SJCRH30 (cell line): Measurements from ENCODE around the gene CHST3. TPM values are rescaled to one million over a fixed set of nuclear protein-coding genes. Genes with fewer than 3 reads are reported as not detected.
A peak's percentile ranks its signal among the peaks of the same experiment; 100 is the strongest.
"Not testable (repeated sequence)": the region's sequence is repeated elsewhere in the genome, so short reads cannot be mapped to it uniquely, and the experiment has no call there.

Experiments used
- DNase-seq, 2 experiments: peaks; one replicate each; pipeline ENCODE4 v3.0.0-alpha.2; 2015 to 2020
- H3K27ac ChIP-seq: fragments of 250-450 bp; sonication (Bioruptor Pico); 2 replicates; pipeline ENCODE4 v1.5.1; 2020; ENCODE audit warnings: mild to moderate bottlenecking, moderate library complexity
- H3K27me3 ChIP-seq: fragments of 250-450 bp; sonication (Bioruptor Pico); 2 replicates; pipeline ENCODE4 v1.5.1; 2020; ENCODE audit warnings: mild to moderate bottlenecking, moderate library complexity
- H3K36me3 ChIP-seq: fragments of 250-450 bp; sonication (Bioruptor Pico); 2 replicates; pipeline ENCODE4 v1.5.1; 2020; ENCODE audit warnings: mild to moderate bottlenecking, moderate library complexity
- H3K4me1 ChIP-seq: fragments of 250-450 bp; sonication (Bioruptor Pico); 2 replicates; pipeline ENCODE4 v1.5.1; 2020; ENCODE audit warnings: mild to moderate bottlenecking, moderate library complexity
- H3K4me3 ChIP-seq: fragments of 250-450 bp; sonication (Bioruptor Pico); 2 replicates; pipeline ENCODE4 v1.5.1; 2020; ENCODE audit warnings: mild to moderate bottlenecking, moderate library complexity
- H3K9me3 ChIP-seq: fragments of 250-450 bp; sonication (Bioruptor Pico); replicated peaks from 2 replicates; pipeline ENCODE4 v1.5.1; 2020; ENCODE audit warnings: mild to moderate bottlenecking, moderate library complexity
- total RNA-seq: library from RNA; depleted of rRNA; stranded (reverse); fragments of >200 nt; shearing (Covaris generic); gene quantifications from 2 replicates; pipeline ENCODE4 v1.2.3, GENCODE V29; 2014; rRNA removed

Gene CHST3, protein sequence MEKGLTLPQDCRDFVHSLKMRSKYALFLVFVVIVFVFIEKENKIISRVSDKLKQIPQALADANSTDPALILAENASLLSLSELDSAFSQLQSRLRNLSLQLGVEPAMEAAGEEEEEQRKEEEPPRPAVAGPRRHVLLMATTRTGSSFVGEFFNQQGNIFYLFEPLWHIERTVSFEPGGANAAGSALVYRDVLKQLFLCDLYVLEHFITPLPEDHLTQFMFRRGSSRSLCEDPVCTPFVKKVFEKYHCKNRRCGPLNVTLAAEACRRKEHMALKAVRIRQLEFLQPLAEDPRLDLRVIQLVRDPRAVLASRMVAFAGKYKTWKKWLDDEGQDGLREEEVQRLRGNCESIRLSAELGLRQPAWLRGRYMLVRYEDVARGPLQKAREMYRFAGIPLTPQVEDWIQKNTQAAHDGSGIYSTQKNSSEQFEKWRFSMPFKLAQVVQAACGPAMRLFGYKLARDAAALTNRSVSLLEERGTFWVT
- 10.1 and 10.4 TPM in 2 replicates for total RNA-seq

DNA sequence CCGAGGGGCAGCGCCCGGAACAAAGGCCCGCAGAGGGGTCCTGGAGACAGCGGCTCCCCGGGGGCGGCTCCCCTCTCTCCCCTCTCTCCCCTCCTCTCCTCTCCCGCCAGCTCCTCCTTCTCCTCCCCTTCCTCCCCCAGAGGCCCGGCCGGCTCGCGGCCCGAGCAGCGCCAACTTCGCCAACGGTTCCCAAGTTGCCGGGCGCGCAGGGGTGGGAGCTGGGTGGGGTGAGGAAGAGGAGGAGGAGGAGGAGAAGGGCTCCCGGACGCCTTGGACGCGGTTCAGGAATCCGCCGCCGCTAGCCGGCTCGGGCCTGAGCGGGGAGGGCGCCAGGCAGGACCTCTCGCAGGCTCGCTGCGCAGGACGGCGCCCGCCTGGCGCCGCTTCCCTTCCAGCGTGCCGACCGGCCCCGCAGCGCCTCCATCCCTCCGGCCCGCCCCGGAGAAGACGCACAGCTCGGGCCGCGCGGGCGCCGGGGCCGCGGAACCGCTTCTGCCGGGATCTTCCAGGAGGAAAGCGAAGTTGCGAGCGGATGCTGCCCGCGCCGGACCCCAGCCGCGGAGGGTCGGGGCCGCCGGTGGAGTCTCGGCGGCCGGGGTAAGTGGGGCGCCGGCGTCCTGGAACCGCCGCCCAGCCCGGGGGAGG, at the start of gene CHST3:
CHST3 (plus strand) TSS at position 298 of the 645 bp plus-strand sequence. CDS start 41,448 bp downstream, outside the sequence.
- no peaks in the 10 kb centered on the region for H3K36me3 ChIP-seq
- H3K4me3 ChIP-seq, result peak within 1 kb of the TSS; percentile 74
- DNase-seq, result peak; percentile 41 to 62
- H3K9me3 ChIP-seq, result no peaks in the 10 kb centered on the region
- peaks cover 5% of the 10 kb centered on the region; the same call in 1 of the 2 replicates for H3K4me1 ChIP-seq
- peak within 1 kb of the TSS; percentile 31; the same call in 1 of the 2 replicates for H3K27ac ChIP-seq
- H3K27me3 ChIP-seq, result no peaks in the 10 kb centered on the region

DNA sequence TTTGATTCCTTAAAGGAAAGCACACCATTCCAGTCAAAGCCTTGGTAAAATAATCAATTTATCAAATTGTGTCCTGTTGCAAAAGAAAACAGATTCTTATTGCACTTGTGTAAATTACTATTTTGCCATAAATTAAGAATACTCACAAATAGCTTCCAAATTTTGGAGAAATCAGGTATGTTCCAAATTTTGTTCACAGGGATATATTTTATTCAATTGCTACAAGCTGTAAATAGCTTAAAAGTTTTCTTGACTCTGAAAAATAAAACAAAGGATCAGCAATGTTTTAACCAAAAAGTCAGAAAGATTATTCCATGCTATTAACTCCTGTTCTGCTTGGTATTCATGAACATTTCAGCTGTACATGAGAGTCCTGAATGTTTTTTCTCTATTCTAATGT, 47.4 kb upstream of the CHST3 start:
- no peaks in the 10 kb centered on the region for H3K4me1 ChIP-seq
- no peak overlapping the region for H3K4me3 ChIP-seq

DNA sequence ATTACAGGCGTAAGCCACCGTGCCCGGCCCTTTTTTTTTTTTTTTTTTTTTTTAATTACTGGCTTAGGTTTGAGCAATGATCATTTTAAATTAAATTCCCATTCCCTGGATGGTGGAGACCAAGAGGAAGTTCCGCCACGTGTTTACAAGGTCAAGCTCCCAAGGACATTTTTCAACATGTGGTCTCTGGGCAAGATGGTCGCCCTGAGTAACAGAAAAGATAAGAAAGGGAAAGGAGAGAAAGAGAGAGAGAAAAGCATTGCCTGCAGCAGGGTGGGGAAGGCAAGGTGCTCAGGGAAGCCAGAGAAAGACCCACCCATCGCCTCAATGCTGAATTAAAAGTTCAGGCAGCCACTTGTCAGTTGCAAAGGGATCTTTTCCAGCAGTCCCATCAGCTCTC, 45.2 kb upstream of the CHST3 start:
- DNase-seq, result no peak
- H3K9me3 ChIP-seq, result no peaks in the 10 kb centered on the region
- H3K27me3 ChIP-seq, result no peaks in the 10 kb centered on the region
- H3K27ac ChIP-seq, result no peak overlapping the region
- H3K4me1 ChIP-seq, result no peaks in the 10 kb centered on the region
- no peak overlapping the region for H3K4me3 ChIP-seq
- H3K36me3 ChIP-seq, result no peaks in the 10 kb centered on the region

More for the DNA sequence above, 47.4 kb upstream of the CHST3 start:
- Histone ChIP-seq H3K27me3 (no peaks in the 10 kb centered on the region), H3K27ac (no peak overlapping the region), H3K9me3 (no peaks in the 10 kb centered on the region), H3K36me3 (no peaks in the 10 kb centered on the region)
- DNase-seq, result no peak

DNA sequence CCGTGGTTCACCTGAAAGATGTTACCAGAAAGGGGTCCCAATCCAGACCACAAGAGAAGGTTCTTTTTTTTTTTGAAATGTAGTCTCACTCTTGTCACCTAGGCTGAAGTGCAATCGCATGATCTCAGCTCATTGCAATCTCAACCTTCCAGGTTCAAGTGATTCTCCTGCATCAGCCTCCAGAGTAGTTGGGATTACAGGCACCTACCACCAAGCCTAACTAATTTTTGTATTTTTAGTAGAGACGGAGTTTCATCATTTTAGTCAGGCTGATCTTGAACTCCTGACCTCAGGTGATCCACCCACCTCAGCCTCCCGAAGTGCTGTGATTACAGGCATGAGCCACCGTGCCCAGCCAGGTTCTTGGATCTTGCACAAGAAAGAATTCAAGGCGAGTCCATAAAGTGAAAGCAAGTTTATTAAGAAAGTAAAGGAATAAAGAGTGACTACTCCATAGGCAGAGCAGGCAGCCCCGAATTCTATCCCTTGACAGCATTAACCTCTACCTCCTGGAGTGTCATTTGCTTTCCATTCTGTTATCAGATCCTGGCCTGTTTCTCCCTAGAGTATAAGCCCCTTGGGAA, 44.1 kb upstream of the CHST3 start:
- not testable (repeated sequence) for H3K36me3 ChIP-seq, H3K4me1 ChIP-seq, DNase-seq, H3K27me3 ChIP-seq, H3K9me3 ChIP-seq, H3K27ac ChIP-seq, H3K4me3 ChIP-seq

DNA sequence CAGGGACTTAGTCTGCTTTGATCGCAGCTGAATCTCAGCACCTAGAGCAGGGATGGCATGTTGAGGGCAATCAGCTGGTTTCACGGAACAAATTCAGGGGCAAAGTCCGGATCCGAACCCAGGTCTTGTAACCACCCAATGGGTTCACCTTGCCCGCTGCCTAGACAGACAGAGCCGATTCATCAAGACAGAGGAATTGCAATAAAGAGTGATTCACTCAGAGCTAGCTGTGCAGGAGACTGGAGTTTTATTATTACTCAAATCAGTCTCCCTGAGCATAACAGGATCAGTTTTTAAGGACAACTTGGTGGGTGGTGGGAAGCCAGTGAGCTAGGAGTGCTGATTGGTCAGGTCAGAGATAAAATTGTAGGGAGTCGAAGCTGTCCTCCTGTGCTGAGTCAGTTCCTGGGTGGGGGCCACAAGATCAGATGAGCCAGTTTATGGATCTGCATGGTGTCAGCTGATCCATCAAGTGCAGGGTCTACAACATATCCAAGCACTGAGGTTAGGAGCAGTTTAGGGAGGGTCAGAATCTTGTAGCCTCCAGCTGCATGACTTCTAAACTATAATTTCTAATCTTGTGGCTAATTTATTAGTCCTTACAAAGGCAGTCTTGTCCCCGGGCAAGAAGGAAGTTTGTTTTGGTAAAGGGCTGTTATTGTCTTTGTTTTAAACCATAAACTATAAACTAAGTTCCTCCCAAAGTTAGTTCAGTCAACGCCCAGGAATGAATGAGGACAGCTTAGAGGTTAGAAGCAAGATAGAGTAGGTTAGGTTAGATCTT, 43.5 kb upstream of the CHST3 start:
- H3K36me3 ChIP-seq, result no peaks in the 10 kb centered on the region
- H3K4me1 ChIP-seq, result no peaks in the 10 kb centered on the region
- DNase-seq, result no peak
- no peaks in the 10 kb centered on the region for H3K27me3 ChIP-seq
- H3K4me3 ChIP-seq, result no peak overlapping the region
- no peak overlapping the region for H3K27ac ChIP-seq
- no peaks in the 10 kb centered on the region for H3K9me3 ChIP-seq

DNA sequence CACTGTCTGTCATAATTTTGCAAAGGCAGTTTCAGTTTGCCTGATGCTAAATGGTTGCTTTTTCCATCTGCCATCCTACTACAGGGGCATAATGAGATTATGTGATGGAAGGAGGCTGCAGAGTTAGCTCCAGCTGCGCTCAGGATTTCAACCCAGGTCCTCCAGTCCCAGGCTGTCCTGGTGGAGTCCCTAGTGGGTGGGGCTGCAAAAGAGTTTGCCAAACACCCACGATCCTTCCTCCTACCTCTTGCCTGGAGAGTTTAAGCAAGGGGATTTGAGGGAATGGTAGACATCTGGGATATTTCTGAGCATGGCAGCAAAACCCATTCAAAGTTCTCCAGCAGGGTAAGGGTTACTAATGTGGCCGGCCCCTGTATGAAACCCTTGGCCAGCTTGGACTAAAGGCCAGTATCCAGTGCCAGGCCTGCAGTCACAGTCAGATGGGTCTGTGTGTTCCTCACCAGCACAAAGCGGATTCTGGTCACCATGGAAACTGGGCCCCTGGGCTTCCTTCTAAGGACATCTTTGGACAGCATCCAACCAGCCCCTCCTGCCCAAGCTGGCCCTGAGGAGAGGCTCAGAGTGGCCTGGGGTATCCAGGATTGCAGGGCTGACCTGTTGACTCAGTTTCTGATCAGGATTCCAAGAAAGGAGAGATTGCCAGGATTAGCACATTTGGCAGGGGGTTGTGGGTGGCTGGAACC, 42.7 kb upstream of the CHST3 start:
- H3K9me3 ChIP-seq, result no peaks in the 10 kb centered on the region
- no peaks in the 10 kb centered on the region for H3K36me3 ChIP-seq
- H3K27ac ChIP-seq, result no peak overlapping the region
- no peak overlapping the region for H3K4me3 ChIP-seq
- DNase-seq, result peak; percentile 16 to 31
- no peaks in the 10 kb centered on the region for H3K27me3 ChIP-seq
- H3K4me1 ChIP-seq, result no peaks in the 10 kb centered on the region

DNA sequence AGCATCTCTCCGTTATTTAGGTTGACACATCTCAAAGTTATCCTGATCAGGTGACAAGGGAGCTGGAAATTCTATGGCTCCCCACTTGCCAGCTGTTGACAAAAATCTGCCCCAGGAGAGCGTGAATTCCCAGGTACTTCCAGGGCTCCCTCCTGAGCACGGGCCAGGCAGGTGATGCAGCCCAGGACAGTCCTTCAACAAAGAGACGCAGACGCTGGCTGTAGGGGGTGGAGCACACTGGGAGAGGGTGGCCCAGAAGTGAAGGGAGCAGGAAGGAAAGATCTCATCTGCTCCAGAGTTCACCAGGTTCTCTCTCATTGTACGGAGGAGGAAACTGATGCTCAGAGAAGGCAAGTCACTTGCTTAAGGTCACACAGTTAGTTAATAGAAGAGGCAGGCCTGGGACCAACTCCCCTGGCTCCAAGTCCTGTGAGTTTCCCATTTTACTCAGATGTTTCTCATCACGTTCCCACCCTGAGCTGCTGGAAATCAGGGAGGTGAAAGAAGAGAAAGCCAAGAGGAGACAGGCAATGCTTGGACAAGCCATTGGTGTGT, 41.0 kb upstream of the CHST3 start:
- DNase-seq, result no peak
- H3K4me3 ChIP-seq, result no peak overlapping the region
- H3K27ac ChIP-seq, result no peak overlapping the region
- no peaks in the 10 kb centered on the region for H3K36me3 ChIP-seq
- no peaks in the 10 kb centered on the region for H3K4me1 ChIP-seq
- no peaks in the 10 kb centered on the region for H3K27me3 ChIP-seq
- no peaks in the 10 kb centered on the region for H3K9me3 ChIP-seq

DNA sequence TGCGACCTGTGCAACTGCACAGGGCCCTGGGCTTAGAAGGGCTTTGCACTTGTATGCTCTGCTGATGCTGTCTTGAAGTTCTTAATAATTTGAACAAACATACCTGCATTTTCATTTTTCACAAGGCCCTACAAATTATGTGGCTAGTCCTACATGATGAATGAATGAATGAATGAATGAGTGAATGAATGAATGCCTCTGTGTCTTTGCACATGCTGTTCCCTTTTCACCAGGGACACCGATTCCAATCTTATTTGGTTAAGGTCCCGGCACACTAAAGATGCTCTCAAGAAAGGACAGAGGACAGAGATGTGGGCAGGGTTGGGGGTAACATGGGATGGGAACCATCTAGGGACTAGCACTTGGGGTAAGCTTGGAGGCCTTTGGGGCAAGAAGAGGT, 39.4 kb upstream of the CHST3 start:
- Histone ChIP-seq H3K36me3 (no peaks in the 10 kb centered on the region), H3K4me1 (no peaks in the 10 kb centered on the region), H3K27ac (no peak overlapping the region), H3K4me3 (no peak overlapping the region), H3K27me3 (no peaks in the 10 kb centered on the region), H3K9me3 (no peaks in the 10 kb centered on the region)
- no peak for DNase-seq

DNA sequence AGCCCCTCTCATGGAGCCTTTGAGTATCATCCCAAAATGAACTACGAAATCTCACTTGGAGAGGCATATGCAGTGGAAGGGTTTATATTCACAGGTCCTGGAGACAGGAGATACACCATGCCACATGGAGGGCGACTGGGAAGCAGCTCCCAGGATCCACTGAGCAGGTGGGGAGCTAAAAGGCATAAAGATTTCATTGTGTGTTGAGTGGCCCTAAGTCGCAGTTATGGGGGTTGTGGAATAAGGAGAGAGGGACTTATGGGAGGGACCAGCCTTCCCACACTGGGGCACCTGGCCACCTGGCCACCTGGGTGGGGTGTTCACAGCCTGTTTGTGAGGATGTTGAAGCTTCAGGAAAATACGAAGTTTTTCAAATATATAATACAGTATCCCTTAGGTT, 37.0 kb upstream of the CHST3 start:
- H3K36me3 ChIP-seq, result no peaks in the 10 kb centered on the region
- peak in 1 of 2 experiments; percentile 8 for DNase-seq
- H3K4me1 ChIP-seq, result no peaks in the 10 kb centered on the region
- H3K9me3 ChIP-seq, result no peaks in the 10 kb centered on the region
- no peak overlapping the region for H3K4me3 ChIP-seq
- no peak overlapping the region for H3K27ac ChIP-seq
- no peaks in the 10 kb centered on the region for H3K27me3 ChIP-seq

DNA sequence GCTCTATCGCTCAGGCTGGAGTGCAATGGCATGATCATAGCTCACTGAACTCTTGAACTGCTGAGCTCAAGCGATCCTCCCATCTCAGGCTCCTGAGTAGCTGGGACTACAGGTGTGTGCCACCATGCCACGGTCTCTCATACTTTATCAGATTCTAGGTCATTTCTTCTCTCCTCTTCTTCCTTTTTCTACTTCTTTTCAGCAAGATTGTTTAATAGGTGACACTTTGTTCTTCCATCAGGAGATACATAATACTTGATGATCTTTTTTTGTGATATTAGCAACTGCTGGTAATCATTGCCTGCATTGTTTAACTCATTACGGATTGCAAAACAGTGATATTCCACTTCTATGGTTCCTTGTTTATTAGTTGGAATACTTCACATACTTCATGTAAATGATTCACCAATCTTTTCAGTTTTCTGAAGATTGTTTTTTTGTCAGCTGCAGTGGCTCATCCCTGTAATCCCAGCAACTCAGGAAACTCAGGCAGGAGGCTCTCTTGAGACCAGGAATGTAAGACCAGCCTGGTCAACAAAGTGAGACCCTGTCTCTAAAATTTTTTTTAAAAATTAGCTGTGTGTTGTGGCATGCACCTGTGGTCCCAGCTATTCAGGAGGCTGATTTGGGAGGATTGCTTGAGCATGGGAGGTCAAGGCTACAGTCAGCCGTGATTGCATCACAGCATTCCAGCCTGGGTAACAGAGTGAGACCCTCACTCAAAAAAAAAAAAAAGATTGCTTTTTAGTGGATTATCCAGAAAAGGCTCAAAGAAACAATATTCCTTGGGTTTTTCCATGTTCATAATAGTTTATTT, 36.2 kb upstream of the CHST3 start:
- DNase-seq, result no peak

DNA sequence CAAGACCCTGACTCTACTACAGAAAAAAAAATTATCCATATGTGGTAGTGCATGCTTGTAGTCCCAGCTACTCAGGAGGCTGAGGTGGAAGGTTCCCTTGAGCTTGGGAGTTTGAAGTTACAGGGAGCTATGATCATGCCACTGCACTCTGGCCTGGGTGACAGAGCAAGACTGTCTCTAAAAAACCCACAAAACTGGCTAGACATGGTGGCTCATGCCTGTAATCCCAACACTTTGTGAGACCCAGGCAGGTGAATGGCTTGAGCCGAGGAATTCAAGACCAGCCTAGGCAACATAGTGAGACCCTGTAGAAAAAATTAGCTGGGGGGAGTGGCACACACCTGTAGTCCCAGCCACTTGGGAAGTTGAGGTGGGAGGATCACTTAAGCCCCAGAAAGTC, 32.9 kb upstream of the CHST3 start:
- no peaks in the 10 kb centered on the region for H3K9me3 ChIP-seq
- no peak overlapping the region for H3K4me3 ChIP-seq
- no peaks in the 10 kb centered on the region for H3K36me3 ChIP-seq
- no peaks in the 10 kb centered on the region for H3K4me1 ChIP-seq
- no peaks in the 10 kb centered on the region for H3K27me3 ChIP-seq
- no peak overlapping the region for H3K27ac ChIP-seq
- DNase-seq, result no peak

More for the DNA sequence above, 36.2 kb upstream of the CHST3 start:
- no peak overlapping the region for H3K4me3 ChIP-seq
- H3K27me3 ChIP-seq, result no peaks in the 10 kb centered on the region
- H3K27ac ChIP-seq, result no peak overlapping the region
- no peaks in the 10 kb centered on the region for H3K9me3 ChIP-seq
- H3K4me1 ChIP-seq, result no peaks in the 10 kb centered on the region
- H3K36me3 ChIP-seq, result no peaks in the 10 kb centered on the region

DNA sequence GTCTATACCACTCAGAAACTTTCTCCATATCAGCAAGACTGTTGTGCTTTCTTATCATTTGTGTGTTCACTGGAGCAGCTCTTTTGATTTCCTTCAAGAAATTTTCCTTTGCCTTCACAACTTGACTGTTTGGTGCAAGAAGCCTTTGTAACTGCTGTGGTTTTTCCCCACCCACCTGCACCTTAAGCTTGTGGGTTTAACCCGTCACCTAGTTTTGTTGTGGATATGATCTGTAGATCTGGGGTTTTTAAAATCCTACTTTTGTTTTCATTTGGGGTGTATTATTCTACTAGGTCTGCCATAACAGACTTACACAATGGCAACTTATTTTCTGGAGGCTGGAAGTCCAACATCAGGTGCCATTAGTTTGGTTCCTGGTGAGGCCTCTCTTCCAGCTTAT, 30.5 kb upstream of the CHST3 start:
- no peaks in the 10 kb centered on the region for H3K27me3 ChIP-seq
- DNase-seq, result no peak
- no peaks in the 10 kb centered on the region for H3K36me3 ChIP-seq
- H3K4me1 ChIP-seq, result no peaks in the 10 kb centered on the region
- no peak overlapping the region for H3K4me3 ChIP-seq
- no peaks in the 10 kb centered on the region for H3K9me3 ChIP-seq
- no peak overlapping the region for H3K27ac ChIP-seq

DNA sequence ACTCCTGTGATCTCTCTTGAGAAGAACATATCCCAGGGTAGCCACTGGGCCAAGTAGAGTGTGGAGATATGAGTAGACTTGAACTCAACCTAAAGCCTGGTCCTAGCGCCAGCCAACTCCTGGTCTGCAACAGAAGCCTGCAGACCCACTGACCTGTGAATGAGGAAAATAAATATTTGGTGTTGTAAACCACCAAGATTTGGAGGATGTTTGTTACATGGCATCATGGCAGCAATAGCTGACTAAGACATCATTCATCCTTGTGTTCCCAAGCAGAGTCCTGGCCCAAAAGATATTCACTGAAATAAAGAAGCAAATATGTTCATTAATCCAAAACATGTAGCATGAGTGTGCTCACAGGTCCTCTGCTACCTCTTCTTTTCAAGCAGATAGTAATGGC, 26.0 kb upstream of the CHST3 start:
- Histone ChIP-seq H3K4me3 (no peak overlapping the region), H3K36me3 (no peaks in the 10 kb centered on the region)
- DNase-seq, result no peak

More for the DNA sequence above, 26.0 kb upstream of the CHST3 start:
- H3K27ac ChIP-seq, result no peak overlapping the region
- no peaks in the 10 kb centered on the region for H3K4me1 ChIP-seq
- H3K27me3 ChIP-seq, result no peaks in the 10 kb centered on the region
- H3K9me3 ChIP-seq, result no peaks in the 10 kb centered on the region
